Cardiac fibroblast (primary cell): Measurements from ENCODE around the gene CYP1A2.

Source experiments
- DNase-seq, 2 donors: peaks; one replicate each; pipeline versions ENCODE4 v3.0.0 to v3.0.0-alpha.2; 2010; ENCODE audit warnings: low read depth in 2 of 2
- H3K4me3 ChIP-seq, 2 donors: replicated peaks in 1 of 2; 1 replicate in 1 of 2; 2 replicates in 1 of 2; pipeline ENCODE4 v1.5.1; 2011; ENCODE audit warnings: low read depth in 2 of 2, low read length in 2 of 2, mild to moderate bottlenecking in 2 of 2, moderate library complexity in 1 of 2
- CTCF ChIP-seq: IDR thresholded peaks from one replicate; pipeline ENCODE4 v1.5.1; 2011; ENCODE audit warnings: low read depth, mild to moderate bottlenecking, low read length, inconsistent platforms

CYP1A2 gene

DNA sequence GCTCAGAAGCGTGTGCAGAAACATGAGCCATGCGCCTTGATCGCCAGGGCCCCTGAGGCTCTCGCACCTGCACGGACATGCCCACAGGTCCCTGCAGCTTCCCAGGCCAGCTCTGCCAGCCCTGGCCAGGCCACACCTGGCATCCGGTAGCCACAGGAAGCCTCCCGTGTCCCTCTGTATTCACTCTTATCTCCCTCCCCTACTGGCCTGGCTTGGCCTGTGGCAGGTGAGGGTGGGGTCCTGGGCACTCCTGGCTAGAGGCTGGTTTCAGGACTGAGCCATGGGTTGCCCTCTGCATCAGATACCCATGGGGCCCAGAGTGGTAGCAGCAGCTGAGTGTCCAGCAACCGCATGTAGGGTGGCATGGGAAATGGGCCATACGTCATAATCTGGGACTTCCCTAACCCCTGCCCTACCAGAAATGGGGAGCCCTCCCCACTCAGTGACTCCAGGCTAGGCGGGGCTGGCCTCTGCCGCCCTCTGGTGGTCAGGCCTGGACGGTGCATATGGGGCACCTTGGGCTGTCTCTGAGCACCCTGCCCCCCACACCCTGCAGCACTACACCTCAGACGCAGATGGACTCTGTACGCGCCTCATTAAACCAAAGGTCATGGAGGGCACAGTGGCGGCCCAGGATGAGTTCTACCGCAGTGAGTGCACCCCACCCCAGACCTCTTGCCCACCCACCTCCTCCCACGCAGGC is 51.4 kb downstream of the CYP1A2 start:
- peak; percentile 99 for TF ChIP-seq CTCF
- peak; percentile 66 to 71 for DNase-seq
- H3K4me3 ChIP-seq, result no peak overlapping the region

- DNase-seq, result no peak
- H3K4me3 ChIP-seq, result no peak overlapping the region
- no peak for TF ChIP-seq CTCF
Measured at GRCh38 chr15:74800559-74801094, 52.0 kb downstream of the CYP1A2 start.

DNA sequence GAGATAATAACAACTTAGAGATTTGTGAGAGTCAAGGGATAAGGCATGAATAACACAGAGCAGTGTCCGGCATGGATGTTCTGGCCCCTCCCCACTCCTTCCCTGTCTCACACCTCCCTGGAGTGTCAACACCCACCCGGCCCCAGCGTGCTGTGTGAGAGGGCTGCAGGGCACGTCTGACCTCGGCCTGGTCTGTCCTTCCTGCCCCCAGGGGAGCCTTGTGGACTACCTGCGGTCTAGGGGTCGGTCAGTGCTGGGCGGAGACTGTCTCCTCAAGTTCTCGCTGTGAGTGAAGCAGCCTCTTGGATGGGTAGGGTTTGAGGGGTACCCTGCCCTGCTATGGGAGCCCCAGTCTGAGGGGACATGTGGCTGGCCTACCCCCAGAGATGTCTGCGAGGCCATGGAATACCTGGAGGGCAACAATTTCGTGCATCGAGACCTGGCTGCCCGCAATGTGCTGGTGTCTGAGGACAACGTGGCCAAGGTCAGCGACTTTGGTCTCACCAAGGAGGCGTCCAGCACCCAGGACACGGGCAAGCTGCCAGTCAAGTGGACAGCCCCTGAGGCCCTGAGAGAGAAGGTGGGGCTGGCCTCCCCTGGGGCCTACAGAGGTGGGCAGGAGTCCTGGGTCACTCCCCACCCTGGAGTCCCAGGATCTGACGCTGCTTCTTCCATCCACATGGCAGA is 52.8 kb downstream of the CYP1A2 start:
- TF ChIP-seq CTCF, result no peak
- H3K4me3 ChIP-seq, result no peak overlapping the region
- DNase-seq, result no peak

DNA sequence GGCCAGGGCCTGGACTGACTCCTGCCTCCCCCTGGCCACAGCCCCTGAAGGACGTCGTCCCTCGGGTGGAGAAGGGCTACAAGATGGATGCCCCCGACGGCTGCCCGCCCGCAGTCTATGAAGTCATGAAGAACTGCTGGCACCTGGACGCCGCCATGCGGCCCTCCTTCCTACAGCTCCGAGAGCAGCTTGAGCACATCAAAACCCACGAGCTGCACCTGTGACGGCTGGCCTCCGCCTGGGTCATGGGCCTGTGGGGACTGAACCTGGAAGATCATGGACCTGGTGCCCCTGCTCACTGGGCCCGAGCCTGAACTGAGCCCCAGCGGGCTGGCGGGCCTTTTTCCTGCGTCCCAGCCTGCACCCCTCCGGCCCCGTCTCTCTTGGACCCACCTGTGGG is 53.6 kb downstream of the CYP1A2 start:
- no peak for TF ChIP-seq CTCF
- no peak for DNase-seq
- no peak overlapping the region for H3K4me3 ChIP-seq

GRCh38 chr15:74802862-74803447 is 54.3 kb downstream of the CYP1A2 start:
- DNase-seq, result no peak
- no peak for TF ChIP-seq CTCF
- no peak overlapping the region for H3K4me3 ChIP-seq

GRCh38 chr15:74804935-74805334 is 56.3 kb downstream of the CYP1A2 start:
- no peak for TF ChIP-seq CTCF
- DNase-seq, result no peak
- H3K4me3 ChIP-seq, result no peak overlapping the region
